ENCODE data around the gene LRRC71.

DNA sequence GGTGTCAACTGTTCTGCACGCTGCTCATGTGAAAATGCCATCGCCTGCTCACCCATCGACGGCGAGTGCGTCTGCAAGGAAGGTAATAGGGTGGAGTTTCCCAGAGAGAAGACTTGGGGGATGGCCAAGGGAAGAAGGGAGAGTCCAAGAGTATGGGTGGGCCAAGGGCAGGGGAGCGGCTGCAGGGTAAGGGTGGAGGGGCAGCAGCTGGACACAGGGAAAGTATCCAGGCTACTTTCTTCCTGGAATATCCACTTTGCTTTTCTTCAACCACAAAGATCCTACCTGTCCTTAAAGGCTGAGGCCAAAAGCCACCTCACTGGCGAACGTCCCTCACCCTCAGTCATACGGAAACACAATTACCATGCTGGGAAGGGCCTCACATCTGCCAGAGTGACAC is 11.5 kb upstream of the LRRC71 start:
- TF ChIP-seq ATF7 (IDR thresholded peaks at IDR 0.05; ENCODE audit: low read depth): no peak
- TF ChIP-seq SMC3 (IDR thresholded peaks at IDR 0.05; ENCODE audit: borderline replicate concordance, low read length): no peak
- TF ChIP-seq BRCA1 (IDR thresholded peaks at IDR 0.05; ENCODE audit: low read depth, low read length): no peak
- TF ChIP-seq HDAC2 (IDR thresholded peaks at IDR 0.05): no peak
- TF ChIP-seq, protein P1, sequence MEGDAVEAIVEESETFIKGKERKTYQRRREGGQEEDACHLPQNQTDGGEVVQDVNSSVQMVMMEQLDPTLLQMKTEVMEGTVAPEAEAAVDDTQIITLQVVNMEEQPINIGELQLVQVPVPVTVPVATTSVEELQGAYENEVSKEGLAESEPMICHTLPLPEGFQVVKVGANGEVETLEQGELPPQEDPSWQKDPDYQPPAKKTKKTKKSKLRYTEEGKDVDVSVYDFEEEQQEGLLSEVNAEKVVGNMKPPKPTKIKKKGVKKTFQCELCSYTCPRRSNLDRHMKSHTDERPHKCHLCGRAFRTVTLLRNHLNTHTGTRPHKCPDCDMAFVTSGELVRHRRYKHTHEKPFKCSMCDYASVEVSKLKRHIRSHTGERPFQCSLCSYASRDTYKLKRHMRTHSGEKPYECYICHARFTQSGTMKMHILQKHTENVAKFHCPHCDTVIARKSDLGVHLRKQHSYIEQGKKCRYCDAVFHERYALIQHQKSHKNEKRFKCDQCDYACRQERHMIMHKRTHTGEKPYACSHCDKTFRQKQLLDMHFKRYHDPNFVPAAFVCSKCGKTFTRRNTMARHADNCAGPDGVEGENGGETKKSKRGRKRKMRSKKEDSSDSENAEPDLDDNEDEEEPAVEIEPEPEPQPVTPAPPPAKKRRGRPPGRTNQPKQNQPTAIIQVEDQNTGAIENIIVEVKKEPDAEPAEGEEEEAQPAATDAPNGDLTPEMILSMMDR (IDR thresholded peaks at IDR 0.05 in 2 of 3, conservative IDR thresholded peaks at IDR 0.05 in 1 of 3; ENCODE audit: control insufficient read depth in 2 of 3, extremely low read depth in 1 of 3, insufficient read depth in 1 of 3, low read depth in 3 of 3, low read length in 3 of 3): no peak
- TF ChIP-seq, protein P2, sequence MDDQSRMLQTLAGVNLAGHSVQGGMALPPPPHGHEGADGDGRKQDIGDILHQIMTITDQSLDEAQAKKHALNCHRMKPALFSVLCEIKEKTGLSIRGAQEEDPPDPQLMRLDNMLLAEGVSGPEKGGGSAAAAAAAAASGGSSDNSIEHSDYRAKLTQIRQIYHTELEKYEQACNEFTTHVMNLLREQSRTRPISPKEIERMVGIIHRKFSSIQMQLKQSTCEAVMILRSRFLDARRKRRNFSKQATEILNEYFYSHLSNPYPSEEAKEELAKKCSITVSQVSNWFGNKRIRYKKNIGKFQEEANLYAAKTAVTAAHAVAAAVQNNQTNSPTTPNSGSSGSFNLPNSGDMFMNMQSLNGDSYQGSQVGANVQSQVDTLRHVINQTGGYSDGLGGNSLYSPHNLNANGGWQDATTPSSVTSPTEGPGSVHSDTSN (IDR thresholded peaks at IDR 0.05; ENCODE audit: insufficient replicate concordance, low read depth, low read length): no peak
- TF ChIP-seq MYC (IDR thresholded peaks at IDR 0.05; ENCODE audit: insufficient read depth, insufficient read length, insufficient replicate concordance, low read length, severe bottlenecking): no peak
- TF ChIP-seq MYB (IDR thresholded peaks at IDR 0.05; ENCODE audit: borderline replicate concordance, low read depth, low read length): no peak
- no peak for TF ChIP-seq MXI1 (IDR thresholded peaks at IDR 0.05; ENCODE audit: low read depth, low read length)

All from GM12878 (cell line).